GM19035 (cell line): ENCODE measurements around the gene SLC16A13.

Experiments used
- ATAC-seq: cut with Tn5 transposase; IDR thresholded peaks from one replicate; pipeline ENCODE4 v1.9.1; 2021; ENCODE audit not compliant: unreplicated experiment

SLC16A13 gene

DNA sequence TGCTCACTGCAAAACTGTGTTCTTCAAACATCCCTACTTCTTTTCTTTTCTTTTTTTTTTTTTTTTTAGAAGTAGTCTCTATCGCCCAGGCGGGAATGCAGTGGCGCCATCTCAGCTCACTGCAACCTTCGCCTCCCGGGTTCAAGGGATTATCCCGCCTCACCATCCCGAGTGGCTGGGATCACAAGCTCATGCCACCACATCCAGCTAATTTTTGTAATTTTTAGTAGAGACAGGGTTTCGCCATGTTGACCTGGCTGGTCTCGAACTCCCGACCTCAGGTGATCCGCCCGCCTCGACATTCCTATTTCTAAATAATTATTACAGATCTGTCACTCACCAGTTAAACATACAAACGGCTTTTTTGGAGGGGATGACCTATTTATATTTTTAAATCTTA lies 24.4 kb upstream of the SLC16A13 start:
- ATAC-seq, result no peak

DNA sequence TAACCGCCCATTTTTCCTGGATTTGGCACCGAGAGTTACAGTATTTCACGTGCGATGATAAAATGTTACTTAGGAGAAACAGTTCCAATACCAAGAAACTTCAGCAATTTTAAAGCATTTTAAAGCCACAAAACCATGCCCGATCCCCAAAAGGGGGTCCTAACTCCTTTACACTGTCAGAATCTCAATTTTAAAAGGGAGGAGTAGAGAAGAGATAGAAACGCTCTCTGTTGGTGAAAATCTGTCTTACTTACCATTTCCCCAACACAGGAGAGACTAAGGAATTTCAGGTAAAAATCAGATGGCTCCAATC lies 23.9 kb upstream of the SLC16A13 start:
- ATAC-seq, result no peak

GRCh38 chr17:7014261-7014994 lies 21.4 kb upstream of the SLC16A13 start:
- ATAC-seq, result peak; percentile 84

DNA sequence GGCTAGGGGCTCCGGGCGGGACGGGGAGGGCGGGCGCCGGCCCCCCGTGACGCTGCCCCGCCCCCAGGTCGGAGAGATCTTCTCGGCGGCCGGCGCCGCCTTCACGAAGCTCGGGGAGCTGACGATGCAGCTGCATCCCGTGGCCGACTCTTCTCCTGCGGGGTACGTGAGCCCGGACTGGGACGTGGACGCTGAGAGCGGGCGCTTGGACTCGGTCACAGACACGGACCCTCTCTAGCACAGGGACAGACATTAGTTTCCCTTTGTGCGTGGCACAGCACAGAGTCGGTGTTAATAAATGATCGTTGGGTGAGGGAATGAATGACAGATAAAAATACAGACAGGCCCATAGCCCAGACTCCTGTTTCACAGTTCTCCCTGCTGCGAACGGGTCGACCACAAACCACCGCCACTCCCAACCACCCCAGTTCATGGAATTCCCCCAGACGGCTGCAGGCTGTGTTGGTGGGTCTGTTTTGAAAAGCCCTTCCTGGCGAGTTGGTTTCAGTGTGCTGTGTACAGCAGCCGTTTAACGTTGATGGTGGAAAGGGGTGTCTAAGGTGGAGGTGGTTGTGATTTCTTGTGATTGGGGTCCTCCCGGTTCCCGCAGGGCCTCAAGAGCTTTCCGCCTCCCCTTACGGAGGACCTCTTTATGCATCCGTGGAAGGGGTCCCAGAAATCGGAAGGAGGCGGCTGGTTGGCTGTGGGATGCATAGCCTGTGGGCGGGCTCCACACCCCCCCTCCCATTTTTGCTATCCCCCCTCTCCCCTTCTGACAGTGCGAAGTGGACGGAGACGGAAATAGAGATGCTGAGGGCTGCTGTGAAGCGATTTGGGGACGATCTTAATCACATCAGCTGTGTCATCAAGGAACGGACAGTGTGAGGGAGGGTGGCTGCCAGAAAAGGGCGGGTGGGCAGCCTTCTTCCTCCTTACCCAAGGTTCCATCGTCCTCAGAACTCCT lies 20.5 kb upstream of the SLC16A13 start:
- ATAC-seq, result peak; percentile 26

DNA sequence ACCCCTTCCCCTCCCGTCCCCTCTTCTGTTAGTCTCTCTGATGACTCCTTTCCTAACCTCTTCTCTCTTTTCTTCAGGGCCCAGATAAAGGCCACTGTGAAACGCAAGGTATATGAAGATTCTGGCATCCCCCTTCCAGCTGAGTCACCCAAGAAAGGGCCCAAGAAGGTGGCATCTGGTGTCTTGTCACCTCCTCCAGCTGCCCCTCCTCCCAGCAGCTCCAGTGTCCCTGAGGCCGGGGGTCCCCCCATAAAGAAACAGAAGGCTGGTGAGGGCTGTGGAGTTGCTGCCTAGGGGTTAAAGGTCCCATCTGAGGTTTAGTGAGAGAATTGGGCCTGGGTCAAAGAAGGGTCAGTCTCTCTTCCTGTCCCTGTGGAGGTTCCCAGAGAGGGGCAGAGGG lies 19.4 kb upstream of the SLC16A13 start:
- ATAC-seq, result no peak

- ATAC-seq, result no peak
Measured at GRCh38 chr17:7016886-7017826, 18.7 kb upstream of the SLC16A13 start.

DNA sequence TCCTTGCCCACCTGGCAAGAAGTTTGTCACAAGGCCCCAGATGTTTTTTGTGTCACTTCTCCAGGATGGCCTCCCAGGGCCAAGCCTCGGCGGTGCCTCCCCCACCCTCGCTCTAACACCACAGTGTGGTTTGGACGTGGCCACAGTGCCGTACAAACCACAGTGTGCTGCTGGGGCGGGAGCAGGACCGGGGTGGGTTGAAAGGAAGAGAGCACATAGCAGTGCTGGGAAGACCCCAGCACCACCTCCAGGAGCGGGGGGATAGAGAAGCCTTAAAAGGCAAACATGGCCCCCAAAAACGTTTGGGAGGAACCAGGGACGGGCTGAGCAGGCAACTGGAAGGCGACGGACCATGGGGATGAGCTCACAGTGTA lies 18.0 kb upstream of the SLC16A13 start:
- ATAC-seq, result no peak

DNA sequence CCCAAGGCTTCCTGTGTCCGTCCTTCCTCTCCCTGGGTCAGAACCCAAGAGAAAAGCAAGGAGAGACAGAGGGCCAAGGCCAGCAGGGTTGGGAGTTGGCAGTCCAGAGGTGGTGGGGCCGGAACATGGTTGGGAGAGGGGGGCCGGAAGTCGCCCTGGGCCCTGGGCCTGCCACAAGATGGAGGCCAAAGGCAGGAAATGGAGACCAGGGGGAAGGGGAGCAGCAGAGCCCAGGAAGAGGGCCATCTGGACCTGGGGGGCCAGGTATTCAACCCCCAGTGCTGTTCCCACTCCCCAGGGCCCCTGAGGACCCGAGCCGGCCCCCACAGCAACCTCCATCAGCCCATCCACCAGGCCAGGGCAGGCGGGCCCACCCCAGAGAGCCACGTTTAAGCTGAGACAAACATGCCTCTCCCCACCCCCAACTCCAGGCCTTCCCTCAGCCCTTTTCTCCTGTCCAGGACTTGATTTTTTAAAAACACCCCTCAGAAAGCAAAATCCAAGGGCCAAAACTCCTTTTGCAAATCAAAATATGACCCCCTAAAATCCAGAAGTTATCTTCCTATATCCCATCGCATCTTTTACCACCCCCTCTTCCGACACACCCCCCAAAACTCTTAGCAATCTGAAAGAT lies 17.4 kb upstream of the SLC16A13 start:
- no peak for ATAC-seq

- no peak for ATAC-seq
Measured at GRCh38 chr17:7019367-7019766, 16.4 kb upstream of the SLC16A13 start.

DNA sequence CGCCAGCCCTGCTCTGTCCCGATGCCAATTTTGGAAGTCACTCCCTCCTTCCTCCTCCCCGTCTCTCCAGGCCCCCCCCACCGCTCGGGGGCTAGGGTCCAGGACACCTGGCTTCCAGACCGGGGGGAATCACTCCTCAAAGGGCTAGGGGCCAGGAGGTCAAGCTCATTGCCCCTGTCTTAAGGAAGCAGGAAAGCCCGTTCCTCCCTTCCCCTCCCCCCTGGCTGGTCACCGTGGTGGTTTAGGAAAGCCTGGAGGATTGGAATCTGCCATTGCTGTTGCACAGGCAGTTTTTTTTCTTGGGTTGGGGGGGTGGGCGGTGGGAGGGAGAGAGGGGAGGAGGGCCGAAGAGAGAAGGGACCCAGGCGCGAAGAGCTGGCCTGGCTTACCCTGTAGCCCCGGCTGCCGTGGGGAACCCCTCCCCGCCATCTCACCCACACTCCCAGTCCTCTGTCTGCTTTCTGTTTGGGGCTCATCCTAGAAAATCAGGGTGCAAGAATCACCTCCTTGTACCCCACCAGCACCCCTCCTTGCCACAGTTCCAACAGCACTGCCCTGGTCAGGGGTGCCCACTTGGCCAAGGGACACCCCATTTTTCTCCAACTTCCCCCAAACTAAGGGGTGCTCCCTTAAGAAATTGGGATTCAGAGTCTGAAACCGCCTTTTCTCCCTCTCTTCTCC lies 15.8 kb upstream of the SLC16A13 start:
- ATAC-seq, result no peak

GRCh38 chr17:7020894-7021664 lies 14.7 kb upstream of the SLC16A13 start:
- no peak for ATAC-seq

DNA sequence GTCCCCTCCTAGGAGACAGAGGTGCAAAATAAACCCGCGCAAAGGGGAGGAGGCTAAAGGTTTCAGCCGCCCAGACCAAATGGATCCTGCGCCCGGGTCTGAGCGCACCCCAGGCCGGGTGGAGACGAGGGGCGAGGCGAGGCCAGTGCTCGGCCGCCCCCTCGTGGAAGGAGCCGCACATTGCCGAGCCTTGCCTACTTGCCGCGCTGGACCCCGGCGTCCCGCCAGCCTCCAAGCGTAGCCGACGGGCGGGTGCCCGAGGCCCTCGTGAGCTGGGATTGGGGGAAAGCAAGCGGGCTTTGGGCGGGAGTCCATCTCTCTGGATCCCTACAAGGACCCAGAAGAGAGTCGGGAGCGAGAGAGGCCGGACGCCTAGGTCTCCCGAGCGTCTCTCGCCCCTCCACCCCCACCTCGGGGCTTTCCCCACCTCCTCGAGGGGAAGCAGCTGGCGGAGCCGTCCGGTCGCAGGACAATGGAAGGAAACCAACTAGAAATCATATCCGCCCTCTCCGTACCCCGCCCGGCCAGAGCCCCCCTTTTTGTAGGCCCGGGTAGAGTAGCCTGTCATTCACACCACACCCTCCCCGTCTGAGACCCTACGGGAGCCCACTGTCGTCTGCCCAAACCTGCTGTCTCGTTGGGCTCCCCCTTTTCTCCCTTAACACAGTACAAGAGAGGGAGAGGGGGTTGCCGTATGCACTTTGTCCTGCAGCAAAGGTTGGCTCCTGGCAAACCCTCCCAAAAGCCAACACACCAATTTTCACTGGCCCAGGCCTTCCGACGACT lies 13.6 kb upstream of the SLC16A13 start:
- ATAC-seq, result peak; percentile 72

- ATAC-seq, result no peak
Measured at GRCh38 chr17:7022781-7023571, 12.8 kb upstream of the SLC16A13 start, which contains the start of gene BCL6B. BCL6B (plus strand) TSS chr17:7023050; CDS start chr17:7023672, 622 bp downstream.

GRCh38 chr17:7023576-7024401 lies 12.0 kb upstream of the SLC16A13 start:
- peak; percentile 71 for ATAC-seq

GRCh38 chr17:7024402-7024785 lies 11.4 kb upstream of the SLC16A13 start:
- ATAC-seq, result no peak

DNA sequence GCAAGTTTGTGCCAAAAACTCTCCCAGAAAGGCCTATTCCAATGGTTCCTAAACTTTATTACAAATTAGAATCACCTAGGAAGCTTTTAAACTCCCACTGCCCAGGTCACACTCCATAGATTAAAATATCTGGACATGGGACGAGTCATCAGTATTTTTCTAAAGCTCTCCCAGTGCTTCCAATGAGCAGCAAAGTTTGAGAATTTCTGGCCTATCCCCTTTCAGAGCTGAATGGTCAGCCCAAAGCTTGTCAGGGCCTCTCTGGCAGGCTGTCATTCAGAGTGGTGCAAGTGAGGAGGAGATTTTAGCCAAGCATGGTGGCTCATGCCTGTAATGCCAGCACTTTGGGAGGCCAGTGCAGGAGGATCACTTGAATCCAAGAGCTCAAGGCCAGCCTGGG lies 10.6 kb upstream of the SLC16A13 start:
- no peak for ATAC-seq
